Mesendoderm (in vitro differentiated cells): ENCODE results near the gene MAP2K3.

Experiments used
- DNase-seq: peaks from one replicate; pipeline ENCODE4 v3.0.0; 2013
- H2AK5ac ChIP-seq: 2 replicates; pipeline ENCODE4 v1.6.1; 2013; ENCODE audit warnings: low read length, inconsistent platforms
- H2BK120ac ChIP-seq: 2 replicates; pipeline ENCODE4 v1.6.1; 2013; ENCODE audit warnings: low read depth, mild to moderate bottlenecking, low read length, moderate library complexity, mixed read lengths
- H2BK15ac ChIP-seq: replicated peaks from 2 replicates; pipeline ENCODE4 v1.6.1; 2013; ENCODE audit warnings: low read depth, mild to moderate bottlenecking, moderate library complexity
- H2BK5ac ChIP-seq: 2 replicates; pipeline ENCODE4 v1.6.1; 2013; ENCODE audit warnings: low read length, inconsistent platforms
- H3K18ac ChIP-seq: 2 replicates; pipeline ENCODE4 v1.6.1; 2013; ENCODE audit warnings: mild to moderate bottlenecking, low read length, mixed read lengths
- H3K23ac ChIP-seq: one replicate; pipeline ENCODE4 v1.6.1; 2013; ENCODE audit warnings: low read length
- H3K27ac ChIP-seq: 2 replicates; pipeline ENCODE4 v1.5.1; 2013; ENCODE audit warnings: low read depth, mild to moderate bottlenecking, inconsistent platforms, low read length, moderate library complexity
- H3K27me3 ChIP-seq: 2 replicates; pipeline ENCODE4 v1.6.1; 2013; ENCODE audit warnings: low read length, control low read depth, mild to moderate bottlenecking, inconsistent platforms; ENCODE audit not compliant: insufficient read depth, poor library complexity
- H3K36me3 ChIP-seq: 2 replicates; pipeline ENCODE4 v1.6.1; 2013; ENCODE audit warnings: low read length, inconsistent platforms; ENCODE audit not compliant: control insufficient read depth, insufficient read depth
- H3K4ac ChIP-seq: one replicate; pipeline ENCODE4 v1.6.1; 2013; ENCODE audit warnings: low read depth, mild to moderate bottlenecking, low read length, moderate library complexity
- H3K4me1 ChIP-seq: 2 replicates; pipeline ENCODE4 v1.6.1; 2013; ENCODE audit warnings: low read depth, low read length, inconsistent platforms; ENCODE audit not compliant: control insufficient read depth
- H3K4me2 ChIP-seq: 2 replicates; pipeline ENCODE4 v1.6.1; 2013; ENCODE audit warnings: low read length
- H3K4me3 ChIP-seq: 2 replicates; pipeline ENCODE4 v1.5.1; 2013; ENCODE audit warnings: mild to moderate bottlenecking, low read length
- H3K56ac ChIP-seq: one replicate; pipeline ENCODE4 v1.6.1; 2013; ENCODE audit warnings: low read length
- H3K79me1 ChIP-seq: 2 replicates; pipeline ENCODE4 v1.6.1; 2013; ENCODE audit warnings: low read length, inconsistent platforms
- H3K79me2 ChIP-seq: 2 replicates; pipeline ENCODE4 v1.6.1; 2013; ENCODE audit warnings: mild to moderate bottlenecking, low read length; ENCODE audit not compliant: control insufficient read depth, insufficient read depth
- H3K9ac ChIP-seq: 2 replicates; pipeline ENCODE4 v1.6.1; 2013; ENCODE audit warnings: low read length, inconsistent platforms
- H4K5ac ChIP-seq: one replicate; pipeline ENCODE4 v1.6.1; 2013; ENCODE audit warnings: low read length
- H4K8ac ChIP-seq: one replicate; pipeline ENCODE4 v1.6.1; 2013; ENCODE audit warnings: low read depth, mild to moderate bottlenecking, control low read depth, low read length, moderate library complexity
- WGBS: extraction: QIAGEN DNeasy Blood & Tissue Kit; methylation state at CpG from one replicate; pipeline ENCODE4 v1.1.7; 2013; ENCODE audit warnings: low lambda C conversion rate, missing lambda C conversion rate; ENCODE audit not compliant: insufficient coverage; ENCODE audit errors: extremely low coverage; 5-methylcytosine and 5-hydroxymethylcytosine counted together

Gene MAP2K3

GRCh38 chr17:21299981-21300600 lies 15.6 kb downstream of the MAP2K3 start:
- no peak overlapping the region for H3K4me2 ChIP-seq
- no peak overlapping the region for H2BK15ac ChIP-seq
- no peak overlapping the region for H3K4me3 ChIP-seq
- H3K4me1 ChIP-seq, result no peaks in the 10 kb centered on the region
- no peaks in the 10 kb centered on the region for H3K27me3 ChIP-seq
- no peak overlapping the region for H3K4ac ChIP-seq
- no peak overlapping the region for H3K27ac ChIP-seq
- no peak overlapping the region for H3K56ac ChIP-seq
- no peak overlapping the region for H3K18ac ChIP-seq
- peaks cover 5% of the 10 kb centered on the region for H3K79me1 ChIP-seq
- no peak overlapping the region for H3K23ac ChIP-seq
- no peak overlapping the region for H4K5ac ChIP-seq
- WGBS, result no CpG with 5 or more reads among the region's 7 CpGs
- DNase-seq, result no peak
- H3K9ac ChIP-seq, result no peak overlapping the region
- peaks cover 6% of the 10 kb centered on the region for H3K36me3 ChIP-seq
- no peak overlapping the region for H4K8ac ChIP-seq
- H2BK120ac ChIP-seq, result no peak overlapping the region
- no peaks in the 10 kb centered on the region for H3K79me2 ChIP-seq
- H2BK5ac ChIP-seq, result no peak overlapping the region
- H2AK5ac ChIP-seq, result no peak overlapping the region

GRCh38 chr17:21300601-21301571 lies 16.4 kb downstream of the MAP2K3 start:
- whole genome bisulfite sequencing, result no CpG with 5 or more reads among the region's 31 CpGs
- Histone ChIP-seq H3K79me2 (no peaks in the 10 kb centered on the region), H4K8ac (no peak overlapping the region), H3K36me3 (peaks cover 6% of the 10 kb centered on the region), H3K4ac (no peak overlapping the region), H2BK120ac (no peak overlapping the region), H3K23ac (no peak overlapping the region), H3K27ac (no peak overlapping the region), H3K9ac (no peak overlapping the region), H2BK15ac (no peak overlapping the region), H2BK5ac (no peak overlapping the region), H3K56ac (no peak overlapping the region), H3K4me2 (no peak overlapping the region), H3K4me3 (no peak overlapping the region), H3K79me1 (peaks cover 5% of the 10 kb centered on the region), H4K5ac (no peak overlapping the region), H3K4me1 (no peaks in the 10 kb centered on the region), H2AK5ac (no peak overlapping the region), H3K27me3 (no peaks in the 10 kb centered on the region), H3K18ac (no peak overlapping the region)
- DNase-seq, result no peak

GRCh38 chr17:21301593-21302550 lies 17.4 kb downstream of the MAP2K3 start:
- H2BK15ac ChIP-seq, result no peak overlapping the region
- no peak for DNase-seq
- no peaks in the 10 kb centered on the region for H3K4me1 ChIP-seq
- H2BK120ac ChIP-seq, result no peak overlapping the region
- H3K23ac ChIP-seq, result no peak overlapping the region
- H2BK5ac ChIP-seq, result no peak overlapping the region
- H3K4me2 ChIP-seq, result no peak overlapping the region
- H4K8ac ChIP-seq, result no peak overlapping the region
- no peak overlapping the region for H3K56ac ChIP-seq
- no peak overlapping the region for H3K4ac ChIP-seq
- peaks cover 6% of the 10 kb centered on the region for H3K36me3 ChIP-seq
- no peak overlapping the region for H3K4me3 ChIP-seq
- no peak overlapping the region for H4K5ac ChIP-seq
- H3K79me2 ChIP-seq, result no peaks in the 10 kb centered on the region
- no peak overlapping the region for H3K27ac ChIP-seq
- no peak overlapping the region for H2AK5ac ChIP-seq
- no CpG with 5 or more reads among the region's 19 CpGs for WGBS
- peaks cover 5% of the 10 kb centered on the region for H3K79me1 ChIP-seq
- no peak overlapping the region for H3K18ac ChIP-seq
- H3K9ac ChIP-seq, result no peak overlapping the region
- no peaks in the 10 kb centered on the region for H3K27me3 ChIP-seq

GRCh38 chr17:21302711-21303425 lies 18.4 kb downstream of the MAP2K3 start:
- no peak overlapping the region for H3K56ac ChIP-seq
- no peak overlapping the region for H3K27ac ChIP-seq
- no peak overlapping the region for H3K9ac ChIP-seq
- no peak overlapping the region for H2BK15ac ChIP-seq
- no peak overlapping the region for H3K4me2 ChIP-seq
- H3K79me1 ChIP-seq, result peaks cover 2% of the 10 kb centered on the region
- no peak overlapping the region for H3K18ac ChIP-seq
- H3K36me3 ChIP-seq, result peaks cover 6% of the 10 kb centered on the region
- DNase-seq, result no peak
- H2BK120ac ChIP-seq, result no peak overlapping the region
- H4K5ac ChIP-seq, result no peak overlapping the region
- H2AK5ac ChIP-seq, result no peak overlapping the region
- H3K4me1 ChIP-seq, result no peaks in the 10 kb centered on the region
- H3K79me2 ChIP-seq, result no peaks in the 10 kb centered on the region
- H3K23ac ChIP-seq, result no peak overlapping the region
- no peak overlapping the region for H4K8ac ChIP-seq
- no peak overlapping the region for H3K4ac ChIP-seq
- WGBS, result no CpG with 5 or more reads among the region's 21 CpGs
- H3K27me3 ChIP-seq, result no peaks in the 10 kb centered on the region
- H3K4me3 ChIP-seq, result no peak overlapping the region
- no peak overlapping the region for H2BK5ac ChIP-seq

- H4K8ac ChIP-seq, result no peak overlapping the region
- no peak overlapping the region for H3K18ac ChIP-seq
- H3K56ac ChIP-seq, result no peak overlapping the region
- no peak overlapping the region for H2BK15ac ChIP-seq
- no peak overlapping the region for H4K5ac ChIP-seq
- no peak overlapping the region for H2BK5ac ChIP-seq
- H3K4me1 ChIP-seq, result no peaks in the 10 kb centered on the region
- no peak overlapping the region for H3K4me3 ChIP-seq
- no CpG with 5 or more reads among the region's 8 CpGs for WGBS
- peaks cover 6% of the 10 kb centered on the region for H3K36me3 ChIP-seq
- H3K79me2 ChIP-seq, result no peaks in the 10 kb centered on the region
- H3K27me3 ChIP-seq, result no peaks in the 10 kb centered on the region
- no peak overlapping the region for H3K23ac ChIP-seq
- no peak overlapping the region for H3K9ac ChIP-seq
- no peak overlapping the region for H2BK120ac ChIP-seq
- H3K4ac ChIP-seq, result no peak overlapping the region
- H2AK5ac ChIP-seq, result no peak overlapping the region
- H3K79me1 ChIP-seq, result no peaks in the 10 kb centered on the region
- no peak for DNase-seq
- H3K27ac ChIP-seq, result no peak overlapping the region
- no peak overlapping the region for H3K4me2 ChIP-seq
Measured at GRCh38 chr17:21303441-21304065, 19.0 kb downstream of the MAP2K3 start.
